Measurements from ENCODE around the gene SMCHD1.
"Not testable (repeated sequence)": the region's sequence is repeated elsewhere in the genome, so short reads cannot be mapped to it uniquely, and the experiment has no call there.

The SMCHD1 gene

DNA sequence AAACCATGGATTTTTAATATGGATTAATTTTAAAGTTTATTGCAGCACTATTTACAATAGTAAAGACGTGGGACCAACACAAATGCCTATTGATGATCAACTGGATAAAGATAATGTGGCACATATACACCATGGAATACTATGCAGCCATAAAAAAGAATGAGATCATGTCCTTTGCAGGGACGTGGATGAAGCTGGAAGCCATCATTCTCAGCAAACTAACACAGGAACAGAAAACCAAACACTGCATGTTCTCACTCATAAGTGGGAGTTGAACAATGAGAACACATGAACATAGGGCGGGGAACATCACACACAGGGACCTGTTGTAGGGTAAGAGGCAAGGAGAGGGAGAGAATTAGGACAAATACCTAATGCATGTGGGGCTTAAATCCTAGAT is 5.3 kb downstream of the SMCHD1 start:
- DNase-seq, result not testable (repeated sequence)

DNA sequence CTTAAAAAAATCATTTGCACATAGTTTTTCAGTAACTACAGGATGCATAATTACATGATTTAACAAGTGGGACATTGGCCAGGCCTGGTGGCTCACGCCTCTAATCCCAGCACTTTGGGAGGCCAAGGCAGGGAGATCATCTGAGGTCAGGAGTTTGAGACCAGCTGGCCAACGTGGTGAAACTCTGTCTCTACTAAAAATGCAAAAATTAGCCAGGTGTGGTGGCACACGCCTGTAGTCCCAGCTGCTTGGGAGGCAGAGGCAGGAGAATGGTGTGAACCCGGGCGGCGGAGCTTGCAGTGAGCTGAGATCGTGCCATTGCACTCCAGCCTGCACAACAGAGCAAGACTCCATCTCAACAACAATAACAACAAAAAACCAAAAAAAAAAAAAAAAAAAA is 6.8 kb downstream of the SMCHD1 start:
- DNase-seq, result not testable (repeated sequence)

DNA sequence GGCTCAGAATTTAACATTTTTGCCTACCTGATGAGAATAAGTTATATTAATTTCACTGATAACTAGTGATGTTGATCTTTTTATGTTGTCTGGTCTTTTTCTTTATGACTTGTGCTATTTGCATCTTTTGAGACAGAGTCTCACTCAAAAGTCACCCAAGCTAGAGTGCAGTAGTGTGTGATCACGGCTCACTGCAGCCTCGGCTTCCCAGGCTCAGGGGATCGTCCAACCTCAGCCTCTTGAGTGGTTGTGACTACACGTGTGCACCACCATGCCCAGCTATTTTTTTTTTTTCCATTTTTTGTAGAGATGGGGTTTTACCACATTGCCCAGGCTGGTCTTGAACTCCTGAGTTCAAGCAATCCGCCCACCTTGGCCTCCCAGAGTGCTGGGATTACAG is 7.5 kb downstream of the SMCHD1 start:
- DNase-seq, result no peak

DNA sequence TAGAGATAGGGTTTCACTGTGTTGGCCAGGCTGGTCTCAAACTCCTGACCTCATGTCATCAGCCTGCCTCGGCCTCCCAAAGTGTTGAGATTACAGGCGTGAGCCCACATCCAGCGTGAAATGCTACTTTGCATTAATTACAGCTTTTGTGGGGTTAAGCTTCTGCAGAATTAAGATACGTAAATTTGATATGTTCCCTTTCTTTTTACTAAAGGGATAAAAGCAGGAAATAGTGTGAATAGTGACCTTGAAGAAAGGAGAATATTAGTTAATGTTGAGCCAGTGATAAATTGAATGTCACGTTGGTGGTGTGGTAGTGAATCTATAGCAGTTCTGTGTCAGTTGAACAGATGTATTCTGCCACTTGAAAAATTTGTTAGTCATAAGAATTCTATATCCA is 16.9 kb downstream of the SMCHD1 start:
- no peak for DNase-seq

DNA sequence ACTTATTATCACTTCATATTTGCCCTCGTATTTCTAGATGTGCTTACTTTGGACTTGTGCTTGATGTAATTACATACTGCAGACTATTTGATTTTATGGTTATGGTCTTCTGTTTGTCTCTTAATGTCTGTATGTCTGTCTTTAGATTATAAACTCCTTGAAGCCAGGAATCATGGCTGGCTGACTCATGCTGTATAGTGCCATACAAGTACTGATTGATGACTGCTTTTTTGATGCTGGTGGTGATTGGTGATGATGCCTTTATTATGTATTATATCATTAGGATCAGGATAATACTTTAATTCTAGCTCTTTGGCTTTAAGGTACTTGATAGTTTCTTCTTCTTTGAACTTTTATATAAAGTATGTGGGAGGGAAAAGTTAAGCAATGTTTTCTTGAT is 17.3 kb downstream of the SMCHD1 start:
- DNase-seq, result no peak

DNA sequence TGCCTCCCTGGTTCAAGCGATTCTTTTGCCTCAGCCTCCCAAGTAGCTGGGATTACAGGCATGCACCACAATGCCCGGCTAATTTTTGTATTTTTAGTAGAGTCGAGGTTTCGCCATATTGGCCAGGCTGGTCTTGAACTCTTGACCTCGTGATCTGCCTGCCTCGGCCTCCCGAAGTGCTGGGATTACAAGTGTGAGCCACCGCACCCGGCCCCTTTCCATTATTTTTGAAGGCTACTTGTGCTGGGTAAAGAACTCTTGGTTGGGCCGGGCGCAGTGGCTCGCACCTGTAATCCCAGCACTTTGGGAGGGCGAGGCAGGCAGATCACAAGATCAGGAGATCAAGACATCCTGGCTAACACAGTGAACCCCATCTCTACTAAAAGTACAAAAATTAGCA is 23.4 kb downstream of the SMCHD1 start:
- DNase-seq, result not testable (repeated sequence)

DNA sequence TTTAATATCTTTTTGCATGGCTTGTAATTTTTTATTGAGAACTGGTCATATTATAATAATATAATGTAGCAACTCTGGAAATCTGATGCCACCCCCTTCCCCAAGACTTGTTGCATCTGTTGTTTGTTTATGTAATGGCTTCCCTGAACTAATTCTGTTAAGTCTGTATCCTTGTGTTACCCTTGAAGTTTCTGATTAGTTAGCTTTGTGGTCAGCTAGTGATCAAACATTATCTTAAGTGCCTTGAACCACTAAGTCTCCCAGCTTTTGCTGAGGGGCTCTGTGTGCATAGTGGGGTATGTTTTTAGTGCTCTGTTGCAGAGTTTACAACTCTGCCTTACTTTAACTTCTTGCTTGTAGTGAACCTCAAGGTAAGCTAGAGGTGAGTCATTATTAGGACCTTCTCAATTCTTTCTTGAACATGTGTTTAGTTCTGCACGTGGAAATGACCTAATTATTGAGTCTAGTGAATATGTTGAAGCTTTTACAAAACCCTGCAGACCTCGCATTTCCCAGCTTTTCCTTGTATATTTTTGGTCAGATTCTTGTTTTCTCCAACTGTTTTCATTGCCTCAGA is 24.8 kb downstream of the SMCHD1 start:
- DNase-seq, result no peak

DNA sequence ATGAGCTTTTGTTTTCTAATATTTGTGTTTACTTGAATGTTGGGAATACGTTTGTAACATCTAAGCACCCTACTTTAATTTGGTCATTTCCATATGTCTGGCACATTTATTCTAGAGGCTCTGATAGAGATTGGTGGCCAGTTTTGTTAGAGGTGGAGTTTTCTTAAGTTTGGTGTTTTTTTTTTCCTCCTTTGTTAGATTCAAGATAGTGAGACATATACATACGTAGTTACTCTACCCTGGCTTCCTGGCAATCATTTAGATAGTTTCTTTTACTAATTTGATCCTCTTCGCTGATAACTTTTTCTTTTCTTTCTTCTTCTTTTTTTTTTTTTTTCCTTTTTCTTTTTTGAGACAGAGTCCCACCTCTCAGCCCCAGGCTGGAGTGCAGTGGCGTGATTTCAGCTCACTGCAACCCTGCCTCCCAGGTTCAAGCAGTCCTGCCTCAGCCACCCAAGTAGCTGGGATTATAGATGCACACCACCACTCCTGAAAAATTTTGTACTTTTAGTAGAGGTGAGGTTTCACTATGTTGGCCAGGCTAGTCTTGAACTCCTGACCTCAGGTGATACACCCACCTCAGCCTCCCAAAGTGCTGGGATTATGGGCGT is 26.6 kb downstream of the SMCHD1 start:
- DNase-seq, result no peak

DNA sequence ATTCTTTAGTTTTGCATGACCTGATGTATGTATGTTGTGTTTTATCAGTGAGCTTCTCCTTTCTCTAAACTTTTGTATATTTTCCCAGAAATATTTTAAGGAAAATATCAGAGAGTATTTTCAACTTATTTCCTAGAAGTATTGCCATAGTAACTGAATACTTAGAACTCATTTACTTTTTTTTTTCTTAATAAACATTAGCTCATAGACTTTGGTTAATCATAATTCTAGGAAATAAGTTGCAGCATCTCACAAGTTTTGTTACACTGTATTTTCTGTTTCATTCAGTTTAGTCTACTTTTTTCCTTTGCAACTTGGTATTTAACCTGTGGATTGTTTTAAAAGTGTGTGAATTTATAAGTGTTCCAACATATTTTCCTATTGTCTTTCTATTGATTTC is 27.5 kb downstream of the SMCHD1 start:
- no peak for DNase-seq

DNA sequence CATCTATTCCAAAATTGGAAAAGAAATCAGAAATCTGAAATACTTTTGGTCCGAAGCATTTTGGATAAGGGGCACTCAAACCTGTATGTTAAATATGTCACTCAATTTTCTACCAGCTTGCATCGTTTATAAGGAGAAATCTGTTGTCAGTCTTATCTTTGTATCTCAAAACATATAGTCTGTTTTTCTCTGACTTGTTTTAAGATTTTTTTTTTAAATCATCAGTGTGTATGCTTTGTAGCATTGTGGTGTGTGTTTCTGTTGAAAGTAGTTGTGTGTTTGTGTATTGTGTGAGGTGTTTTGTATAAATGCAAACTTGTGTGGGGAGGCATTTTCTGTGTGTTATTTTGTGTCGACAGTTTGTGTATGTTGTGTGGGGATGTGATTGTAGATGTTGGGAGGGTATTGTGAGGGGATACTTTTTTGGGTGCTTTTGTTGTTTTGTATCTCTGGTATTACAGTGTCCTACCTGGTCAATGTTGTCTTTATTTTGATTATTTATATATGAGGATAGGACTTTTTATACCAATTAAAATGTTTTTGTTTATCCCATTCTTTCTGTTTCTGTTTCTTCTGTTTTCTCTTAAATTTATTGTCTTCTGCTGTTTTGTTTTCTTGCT is 30.9 kb downstream of the SMCHD1 start:
- DNase-seq, result no peak

DNA sequence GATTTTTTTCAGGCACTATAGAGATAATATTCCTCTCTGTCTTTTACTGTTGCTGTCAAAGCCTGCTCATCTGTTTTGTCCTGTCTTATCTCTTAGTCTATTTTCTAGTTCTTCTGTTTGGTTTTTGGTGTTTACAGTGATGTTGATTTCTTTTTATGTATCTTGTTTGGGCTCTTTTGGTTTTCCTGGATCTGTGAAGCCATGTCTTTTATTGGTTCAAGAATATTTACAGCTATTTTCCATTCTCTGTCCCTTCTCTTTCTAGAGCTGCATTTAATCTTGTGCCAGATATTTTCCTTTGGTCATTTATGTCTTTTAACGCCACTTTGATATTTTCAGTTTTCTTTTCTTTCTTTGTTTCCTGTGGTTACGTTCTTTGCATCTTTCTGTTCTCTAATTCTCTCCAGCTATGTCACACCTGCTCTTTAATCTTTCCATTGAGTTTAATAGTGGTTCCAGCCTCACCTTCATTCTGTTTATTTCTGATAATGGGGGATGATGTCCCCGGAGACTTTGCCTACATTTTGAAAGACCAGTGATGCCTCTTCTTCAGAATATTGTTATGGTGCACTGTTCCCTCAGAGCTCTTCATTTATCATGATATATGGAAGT is 32.0 kb downstream of the SMCHD1 start:
- no peak for DNase-seq

DNA sequence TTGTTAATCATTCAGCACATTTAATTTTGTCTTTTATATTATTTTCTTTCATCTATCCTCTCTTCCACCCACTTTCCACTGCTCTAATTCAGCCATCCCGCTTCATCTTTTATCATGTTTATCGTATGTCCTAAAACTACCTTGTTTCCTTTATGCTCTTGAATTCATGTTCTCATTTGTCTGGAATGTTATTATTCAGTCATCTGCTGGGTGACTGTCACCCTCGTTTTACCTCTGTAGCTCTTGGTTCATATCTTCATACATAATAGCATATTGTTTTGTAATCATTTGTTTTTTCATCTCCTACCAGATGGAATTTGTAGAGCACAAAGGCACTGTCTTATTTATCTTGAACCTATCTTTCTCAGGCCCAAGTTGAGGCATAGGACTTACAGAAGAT is 37.0 kb downstream of the SMCHD1 start:
- no peak for DNase-seq

DNA sequence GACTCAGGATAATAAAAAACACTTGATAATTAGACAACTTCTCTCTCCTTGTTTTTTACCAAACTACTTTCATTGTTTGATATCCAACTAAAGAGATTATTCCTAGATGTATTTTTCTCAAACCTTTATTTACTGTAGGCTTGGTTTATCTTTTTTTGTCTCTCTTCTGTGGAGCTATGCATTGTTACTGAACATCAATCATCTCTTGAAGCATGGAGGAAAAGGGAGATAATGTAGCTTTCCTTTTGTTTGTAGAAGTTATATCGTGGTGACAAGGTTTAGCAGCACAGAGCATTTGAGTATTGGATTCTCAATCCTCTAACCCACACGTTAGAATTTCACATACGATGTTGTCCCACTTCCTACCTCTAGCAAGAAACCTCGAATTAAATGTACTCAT is 41.7 kb downstream of the SMCHD1 start:
- DNase-seq, result no peak

DNA sequence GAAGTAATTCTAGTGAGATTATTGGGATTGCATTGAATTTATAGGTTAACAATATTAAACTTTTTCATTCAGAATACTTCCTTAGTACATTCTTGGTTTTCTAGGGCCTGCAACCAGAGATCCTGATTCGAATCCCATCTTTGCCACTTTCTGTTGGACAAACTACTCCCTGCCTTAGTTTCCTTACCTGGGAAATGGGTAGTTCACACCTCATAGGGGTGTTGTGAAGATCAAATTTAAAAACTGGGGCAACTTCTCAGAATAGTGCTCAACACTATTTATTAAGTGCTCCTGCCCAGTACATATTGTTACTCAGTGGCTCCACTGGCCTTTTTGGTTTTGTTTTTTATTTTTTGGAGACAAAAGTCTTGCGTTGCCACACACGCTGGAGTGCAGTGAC is 43.5 kb downstream of the SMCHD1 start:
- DNase-seq, result no peak

DNA sequence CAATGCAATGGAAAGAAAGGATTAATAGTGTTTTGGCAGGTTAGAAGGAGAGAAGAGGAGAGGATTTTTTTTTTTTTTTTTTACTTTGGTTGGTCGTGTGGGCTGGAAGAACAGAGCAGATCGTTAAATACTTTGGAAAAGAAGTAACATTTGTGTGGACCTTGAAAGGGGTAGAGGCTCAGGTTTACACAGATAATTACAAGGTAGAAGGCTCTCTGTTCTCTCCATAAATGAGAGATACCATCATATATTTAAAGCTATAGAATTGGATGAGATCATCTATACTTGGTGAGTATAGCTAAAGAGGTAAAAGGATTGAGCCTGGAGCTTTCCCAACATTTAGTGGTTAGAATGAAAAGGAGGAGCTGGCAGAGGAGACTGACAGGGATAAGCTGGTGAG is 49.0 kb downstream of the SMCHD1 start:
- DNase-seq, result no peak

DNA sequence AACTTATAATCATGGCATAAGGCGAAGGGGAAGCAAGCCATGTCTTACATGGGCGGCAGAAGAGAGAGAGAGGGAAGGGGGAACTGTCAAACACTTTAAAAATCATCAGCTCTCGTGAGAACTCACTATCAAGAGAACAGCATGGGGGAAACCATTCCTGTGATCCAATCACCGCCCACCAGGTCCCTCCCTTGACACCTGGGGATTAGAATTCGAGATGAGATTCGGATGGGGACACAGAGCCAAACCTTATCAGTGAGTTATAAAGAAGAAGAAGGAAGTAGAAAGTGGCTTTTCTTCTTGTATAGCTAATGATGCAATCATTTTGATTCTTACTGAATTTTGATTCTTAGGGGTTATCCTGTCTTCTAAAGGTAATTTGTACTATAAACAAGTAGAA is 51.4 kb downstream of the SMCHD1 start:
- no peak for DNase-seq

DNA sequence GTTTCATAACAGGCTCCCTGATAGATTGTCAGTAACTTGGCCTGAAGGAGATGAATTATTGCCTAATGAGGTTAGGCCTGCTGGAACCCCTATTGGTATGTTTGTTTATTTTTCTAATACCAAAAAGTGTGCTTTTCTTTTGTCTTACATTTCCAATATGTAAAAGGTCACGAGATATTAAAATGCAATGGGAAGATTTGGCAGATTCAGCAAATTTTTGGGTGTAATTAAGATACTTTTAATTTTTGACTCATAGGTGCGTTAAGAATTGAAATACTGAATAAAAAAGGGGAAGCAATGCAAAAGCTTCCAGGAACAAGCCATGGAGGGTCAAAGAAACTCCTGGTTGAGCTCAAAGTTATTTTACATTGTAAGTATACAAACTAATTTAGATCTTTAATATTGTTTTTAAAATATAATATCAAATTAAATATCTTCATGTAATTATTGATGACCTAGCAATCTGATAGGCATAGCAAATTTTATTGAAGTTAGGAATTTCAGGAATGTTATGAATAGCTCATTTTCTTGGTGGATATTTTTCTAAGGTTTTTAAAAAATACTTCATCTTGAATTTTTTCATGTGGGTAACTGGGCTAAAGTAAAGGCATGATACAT is 52.1 kb downstream of the SMCHD1 start:
- no peak for DNase-seq

DNA sequence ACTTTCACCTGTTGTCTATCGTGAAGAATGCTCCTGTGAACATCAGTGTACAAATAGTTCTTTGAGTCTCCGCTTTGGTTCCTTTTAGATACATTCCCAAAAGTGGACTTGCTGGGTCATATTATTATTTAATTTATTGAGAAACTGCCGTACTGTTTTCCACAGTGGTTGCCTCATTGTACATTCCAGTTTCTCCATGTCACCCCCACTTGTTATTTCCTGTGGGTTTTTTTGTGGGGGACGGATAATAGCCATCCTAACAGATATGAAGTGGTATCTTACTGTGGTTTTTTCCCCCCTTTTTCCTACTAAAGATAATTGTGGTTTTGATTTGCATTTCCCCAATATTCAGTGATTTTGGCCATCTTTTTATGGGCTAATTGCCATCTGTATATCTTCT is 53.8 kb downstream of the SMCHD1 start:
- DNase-seq, result no peak

DNA sequence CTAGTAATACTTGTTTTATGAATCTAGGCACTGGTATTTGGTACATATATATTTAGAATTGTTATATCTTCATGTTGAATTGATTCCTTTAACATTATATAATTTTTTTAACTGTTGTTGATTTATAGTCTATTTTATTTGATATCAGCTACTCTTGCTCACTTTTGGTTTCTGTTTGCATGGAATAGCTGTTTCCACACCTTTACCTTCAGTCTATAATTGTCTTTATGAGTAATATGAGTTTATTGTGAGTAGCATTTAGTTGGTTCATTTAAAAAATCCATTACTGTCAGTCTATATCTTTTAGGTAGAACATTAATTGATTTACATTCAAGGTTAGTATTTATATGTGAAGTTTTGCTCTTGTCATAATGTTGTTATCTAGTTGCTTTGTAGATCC is 58.6 kb downstream of the SMCHD1 start:
- no peak for DNase-seq

DNA sequence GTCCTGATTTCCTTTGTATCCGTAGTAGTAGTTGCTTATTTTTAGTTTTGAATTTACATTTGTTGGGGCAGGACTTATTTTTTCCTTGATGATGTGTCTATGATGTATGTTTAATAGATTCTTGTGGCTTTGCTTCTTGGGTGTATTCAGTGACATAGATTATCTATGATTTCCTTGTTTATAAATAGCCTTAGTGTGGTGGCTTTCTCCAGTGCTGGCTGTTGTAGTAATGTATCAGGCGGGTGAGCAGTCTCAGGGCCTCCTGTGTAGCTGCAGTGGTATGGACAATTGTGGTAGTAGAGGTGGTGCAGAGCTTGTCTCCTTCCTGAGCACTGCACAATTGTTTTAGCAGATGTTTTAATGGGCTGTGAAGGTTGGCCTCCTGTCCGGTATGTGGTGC is 60.5 kb downstream of the SMCHD1 start:
- no peak for DNase-seq

DNA sequence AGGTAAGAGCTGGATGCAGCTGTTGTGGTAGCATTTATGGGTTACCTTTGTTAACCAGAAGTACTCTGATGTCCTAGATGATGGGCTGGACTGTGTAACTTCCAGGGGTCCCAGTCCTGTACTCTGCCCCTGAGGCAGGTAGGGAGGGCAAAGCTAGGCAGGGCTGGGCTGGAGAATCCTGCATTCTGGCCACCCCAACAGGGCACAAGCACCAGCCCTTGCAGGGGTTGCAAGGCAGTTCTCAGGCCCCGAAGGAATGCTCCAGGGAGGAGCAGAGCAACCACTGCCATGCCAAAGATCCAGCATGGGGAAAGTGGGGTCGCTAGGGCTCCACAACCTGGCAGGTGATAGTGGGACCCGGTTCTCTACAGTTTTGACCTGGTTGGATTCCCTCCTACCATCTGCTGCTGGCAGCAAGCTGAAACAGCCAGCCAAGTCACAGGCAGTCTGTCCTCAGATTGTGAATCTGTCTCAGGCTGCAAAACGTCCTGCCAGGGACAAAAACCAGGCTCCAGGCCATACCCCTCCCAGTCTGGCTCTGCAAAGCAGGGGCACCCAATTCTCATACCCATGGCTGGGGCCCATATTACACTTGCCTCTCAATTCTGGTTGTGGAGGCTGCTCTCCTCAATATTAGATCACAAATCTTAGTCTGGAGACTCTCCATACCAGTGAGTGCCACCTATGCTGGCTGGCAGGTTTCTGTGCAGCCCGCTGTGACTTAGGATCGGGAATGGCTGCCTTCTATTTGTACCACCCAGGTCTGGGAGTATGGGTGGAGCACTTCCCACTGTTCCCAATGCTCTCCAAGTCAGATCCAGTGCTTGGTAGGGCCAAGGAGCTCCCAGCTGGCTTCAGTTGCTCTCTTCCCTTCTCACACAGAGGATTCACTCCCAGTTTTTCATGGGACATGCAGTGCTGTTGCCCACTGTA is 61.1 kb downstream of the SMCHD1 start:
- DNase-seq, result no peak

DNA sequence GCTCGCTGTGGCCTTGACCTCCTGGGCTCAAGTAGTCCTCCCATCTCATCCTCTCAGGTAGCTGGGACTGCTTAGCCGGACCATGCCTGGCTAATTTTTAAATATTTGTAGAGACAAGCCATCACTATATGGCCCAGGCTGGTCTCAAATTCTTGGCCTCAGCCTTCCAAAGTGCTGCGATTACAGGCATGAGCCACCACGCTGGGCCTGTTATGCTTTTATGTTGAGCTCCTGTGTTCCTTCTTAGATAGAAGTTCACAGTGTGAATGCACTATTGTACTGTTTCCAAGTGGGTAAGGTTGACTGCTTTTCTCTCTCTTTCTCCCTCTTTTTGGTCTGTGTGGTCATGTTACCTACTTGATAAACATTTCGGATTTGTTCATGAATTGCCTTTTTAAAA is 61.9 kb downstream of the SMCHD1 start:
- DNase-seq, result no peak

DNA sequence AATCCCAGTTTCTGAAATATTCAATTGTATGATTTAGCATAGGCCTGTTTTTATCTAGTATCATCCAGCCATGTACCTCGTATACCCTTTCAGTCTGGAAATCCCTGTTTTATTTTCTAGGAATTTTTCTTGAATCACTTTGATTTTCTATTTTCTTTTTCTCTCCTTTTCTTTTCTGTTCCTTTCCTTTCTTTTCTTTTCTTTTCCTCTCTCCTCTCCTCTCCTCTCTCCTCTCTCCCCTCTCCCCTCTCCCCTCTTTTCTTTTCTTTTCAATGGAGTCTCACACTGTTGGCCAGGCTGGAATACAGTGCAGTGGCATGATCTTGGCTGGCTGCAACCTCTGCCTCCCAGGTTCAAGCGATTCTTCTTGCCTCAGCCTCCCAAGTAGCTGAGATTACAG is 63.5 kb downstream of the SMCHD1 start:
- no peak for DNase-seq

Data from NCI-H187 (cell line).